HFFc6 (cell line): Measurements from ENCODE around the gene C10orf95. TPM values are rescaled to one million over a fixed set of nuclear protein-coding genes. Genes with fewer than 3 reads are reported as not detected.

ENCODE experiments used
- DNase-seq: peaks from one replicate; pipeline ENCODE4 v3.0.0-alpha.2; 2018
- H3K27ac Mint-ChIP-seq: 2 replicates; pipeline ENCODE4 v1.8.0; 2020; ENCODE audit warnings: mild to moderate bottlenecking, mixed read lengths
- H3K27me3 Mint-ChIP-seq: 2 replicates; pipeline ENCODE4 v1.8.0; 2021; ENCODE audit warnings: mild to moderate bottlenecking, moderate library complexity, mixed read lengths; ENCODE audit not compliant: insufficient read depth
- H3K36me3 Mint-ChIP-seq: 2 replicates; pipeline ENCODE4 v1.8.0; 2021; ENCODE audit warnings: low read depth, mixed read lengths
- H3K4me1 Mint-ChIP-seq: 2 replicates; pipeline ENCODE4 v1.8.0; 2020; ENCODE audit warnings: low read depth, mixed read lengths
- H3K4me3 Mint-ChIP-seq: 2 replicates; pipeline ENCODE4 v1.8.0; 2020; ENCODE audit warnings: mild to moderate bottlenecking, moderate library complexity, mixed read lengths
- H3K9me3 Mint-ChIP-seq: 2 replicates; pipeline ENCODE4 v1.8.0; 2020; ENCODE audit warnings: mild to moderate bottlenecking, mixed read lengths
- total RNA-seq, 6 experiments: library from RNA; stranded (reverse); fragmentation: NEBNext Ultra II Directional; extraction: Animal tissue kit (Norgen Biotek cat#: 25700); gene quantifications; 2 replicates in 1 of 6; 3 replicates in 5 of 6; pipeline ENCODE4 v1.2.3, GENCODE V29; 2021
- TF ChIP-seq, protein P1 (sequence below): fragments of 200-600 bp; sonication (generic); IDR thresholded peaks from 2 replicates; pipeline ENCODE4 v1.5.0; 2021; ENCODE audit warnings: antibody characterized with exemption, mild to moderate bottlenecking

Gene C10orf95
- total RNA-seq, 6 experiments from 2014 or later: 0.12 TPM; not detected in 5

DNA sequence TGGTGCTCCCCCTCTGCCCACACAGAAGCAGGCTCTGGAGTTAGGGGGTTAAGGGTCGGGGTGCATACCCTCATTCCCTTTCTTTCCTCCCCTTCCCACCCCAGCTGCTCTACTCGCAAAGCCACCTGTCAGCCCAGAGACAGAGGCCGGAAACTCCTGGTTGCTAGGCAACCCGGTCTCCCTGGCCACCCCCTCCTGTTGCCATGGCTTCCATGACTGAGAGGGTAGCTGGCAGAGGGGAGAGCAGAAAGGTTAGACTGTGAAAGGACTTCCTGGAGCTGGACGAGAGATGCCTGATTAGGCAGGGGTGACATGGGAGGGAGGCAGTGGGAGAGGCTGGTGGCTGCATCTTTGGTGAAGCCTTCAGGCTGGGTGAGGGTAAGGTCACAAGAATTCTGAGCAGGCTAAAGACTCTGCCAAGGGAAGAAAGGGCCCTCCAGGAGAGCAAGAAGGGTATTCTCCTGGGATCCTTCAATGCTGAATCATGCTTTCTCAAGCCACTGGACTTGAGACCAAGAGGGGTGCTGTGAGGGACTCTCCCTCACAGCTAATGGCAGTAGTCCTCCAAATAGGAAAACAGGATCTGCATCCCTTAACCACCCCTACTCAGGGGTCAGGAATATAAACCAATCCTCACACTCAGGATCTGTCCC lies 38.2 kb downstream of the C10orf95 start:
- peaks cover 7% of the 10 kb centered on the region; the same call in 1 of the 2 replicates for H3K36me3 Mint-ChIP-seq
- no peak for DNase-seq
- peaks cover 18% of the 10 kb centered on the region for H3K4me1 Mint-ChIP-seq
- TF ChIP-seq, protein P1, sequence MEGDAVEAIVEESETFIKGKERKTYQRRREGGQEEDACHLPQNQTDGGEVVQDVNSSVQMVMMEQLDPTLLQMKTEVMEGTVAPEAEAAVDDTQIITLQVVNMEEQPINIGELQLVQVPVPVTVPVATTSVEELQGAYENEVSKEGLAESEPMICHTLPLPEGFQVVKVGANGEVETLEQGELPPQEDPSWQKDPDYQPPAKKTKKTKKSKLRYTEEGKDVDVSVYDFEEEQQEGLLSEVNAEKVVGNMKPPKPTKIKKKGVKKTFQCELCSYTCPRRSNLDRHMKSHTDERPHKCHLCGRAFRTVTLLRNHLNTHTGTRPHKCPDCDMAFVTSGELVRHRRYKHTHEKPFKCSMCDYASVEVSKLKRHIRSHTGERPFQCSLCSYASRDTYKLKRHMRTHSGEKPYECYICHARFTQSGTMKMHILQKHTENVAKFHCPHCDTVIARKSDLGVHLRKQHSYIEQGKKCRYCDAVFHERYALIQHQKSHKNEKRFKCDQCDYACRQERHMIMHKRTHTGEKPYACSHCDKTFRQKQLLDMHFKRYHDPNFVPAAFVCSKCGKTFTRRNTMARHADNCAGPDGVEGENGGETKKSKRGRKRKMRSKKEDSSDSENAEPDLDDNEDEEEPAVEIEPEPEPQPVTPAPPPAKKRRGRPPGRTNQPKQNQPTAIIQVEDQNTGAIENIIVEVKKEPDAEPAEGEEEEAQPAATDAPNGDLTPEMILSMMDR: no peak
- no peak overlapping the region for H3K4me3 Mint-ChIP-seq
- H3K27ac Mint-ChIP-seq: no peak overlapping the region
- peaks cover 52% of the 10 kb centered on the region for H3K27me3 Mint-ChIP-seq
- no peaks in the 10 kb centered on the region for H3K9me3 Mint-ChIP-seq

DNA sequence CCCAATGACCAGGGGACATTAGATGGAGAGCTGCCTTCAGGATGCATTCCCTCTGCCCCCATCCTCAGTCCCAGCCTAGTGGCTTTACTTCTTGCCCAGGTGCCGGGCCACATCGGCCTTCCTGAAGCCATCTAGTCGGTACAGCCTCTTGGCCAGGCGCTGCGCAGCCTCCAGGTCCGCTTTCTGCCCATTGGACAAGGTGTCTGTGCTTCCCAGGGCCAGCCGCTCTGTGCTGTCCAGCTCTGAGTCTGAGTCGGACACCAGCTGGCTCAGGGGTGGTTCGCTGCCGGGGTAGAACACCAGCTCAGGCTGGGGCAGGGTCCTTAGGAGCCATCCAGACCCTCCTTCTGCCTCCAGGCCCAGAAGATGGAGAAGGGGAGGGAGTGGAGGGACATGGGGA lies 39.0 kb downstream of the C10orf95 start:
- H3K4me3 Mint-ChIP-seq: no peak overlapping the region
- H3K27me3 Mint-ChIP-seq: peaks cover 57% of the 10 kb centered on the region
- peaks cover 21% of the 10 kb centered on the region for H3K4me1 Mint-ChIP-seq
- no peak for DNase-seq
- no peak overlapping the region for H3K27ac Mint-ChIP-seq
- TF ChIP-seq, protein P1: no peak
- no peaks in the 10 kb centered on the region for H3K9me3 Mint-ChIP-seq
- H3K36me3 Mint-ChIP-seq: peaks cover 7% of the 10 kb centered on the region; the same call in 1 of the 2 replicates

DNA sequence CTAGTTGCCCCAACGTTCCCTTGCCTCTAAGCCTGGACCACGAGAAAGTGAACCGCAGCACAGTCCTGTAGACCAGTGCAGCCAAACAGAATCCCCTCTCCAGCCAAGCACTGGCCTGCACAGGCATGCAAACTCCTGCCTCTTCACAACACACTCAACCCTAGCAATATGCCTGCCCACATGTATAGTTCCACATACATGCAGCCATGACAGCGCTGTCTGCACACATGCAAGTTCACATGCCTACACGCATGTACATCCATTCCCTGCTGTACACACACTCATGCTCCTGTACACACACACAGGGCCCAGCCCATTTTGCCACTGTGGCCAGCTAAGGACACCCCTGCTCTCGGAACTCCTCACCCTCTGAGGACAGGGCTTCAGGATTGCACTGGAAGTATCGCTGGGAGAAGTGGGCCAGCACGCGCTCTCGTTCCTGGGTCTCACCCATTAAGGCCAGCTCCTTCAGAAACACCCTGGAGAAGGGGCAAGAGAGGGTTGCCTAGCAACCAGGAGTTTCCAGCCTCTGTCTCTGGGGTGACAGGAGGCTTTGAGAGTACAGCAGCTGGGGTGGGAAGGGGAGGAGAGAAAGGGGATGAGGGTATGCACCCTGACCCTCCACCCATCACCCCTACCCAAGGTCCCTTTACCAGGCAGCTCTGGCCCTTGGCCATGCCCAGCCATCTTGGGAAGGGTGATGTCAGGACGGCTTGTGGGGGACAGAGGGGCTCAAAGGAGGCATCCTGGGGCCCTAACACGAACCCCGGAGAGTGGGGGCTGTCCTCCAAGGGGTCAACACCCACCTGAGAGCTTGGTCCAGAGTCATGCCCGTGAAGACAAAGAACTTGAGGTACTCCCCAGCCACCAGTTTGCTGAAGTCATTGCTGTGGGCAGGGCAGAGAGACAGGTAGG lies 39.7 kb downstream of the C10orf95 start:
- H3K27ac Mint-ChIP-seq: no peak overlapping the region
- H3K4me1 Mint-ChIP-seq: peaks cover 21% of the 10 kb centered on the region
- no peaks in the 10 kb centered on the region for H3K9me3 Mint-ChIP-seq
- H3K4me3 Mint-ChIP-seq: no peak overlapping the region
- no peak for DNase-seq
- H3K27me3 Mint-ChIP-seq: peaks cover 63% of the 10 kb centered on the region
- TF ChIP-seq, protein P1: no peak
- peaks cover 7% of the 10 kb centered on the region; the same call in 1 of the 2 replicates for H3K36me3 Mint-ChIP-seq

DNA sequence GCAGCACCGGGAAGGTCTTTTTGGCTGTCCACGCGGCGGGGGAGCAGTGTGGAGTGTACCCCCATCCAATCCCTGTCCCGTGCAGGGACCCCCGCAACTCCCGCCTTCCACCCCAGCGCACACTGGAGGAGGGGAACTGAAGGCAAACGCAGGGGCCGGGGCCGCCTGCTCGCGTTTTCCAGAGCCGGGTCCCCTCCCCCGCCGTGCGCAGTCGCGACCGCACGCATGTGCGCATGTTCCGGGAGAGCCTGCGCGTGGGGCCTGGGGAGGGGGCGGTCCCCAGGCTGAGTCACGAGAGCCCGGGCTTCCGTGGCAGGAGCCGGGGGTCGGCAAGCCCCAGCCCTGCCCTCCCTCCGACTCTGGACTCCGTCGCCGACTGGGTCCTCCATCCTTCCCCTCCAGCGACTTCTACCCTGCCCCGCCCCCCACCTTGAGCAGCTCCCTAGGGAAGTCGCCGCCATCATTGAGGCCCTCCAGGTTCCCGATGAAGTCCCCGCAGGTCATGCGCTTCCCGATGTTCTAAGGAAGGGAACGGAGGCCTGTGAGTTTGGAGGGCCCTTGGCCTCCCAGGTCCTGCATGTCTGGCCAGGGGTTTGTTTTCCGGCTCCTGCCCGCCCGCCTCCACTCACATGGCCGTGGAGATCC lies 40.8 kb downstream of the C10orf95 start:
- no peak for DNase-seq
- H3K9me3 Mint-ChIP-seq: no peaks in the 10 kb centered on the region
- H3K4me1 Mint-ChIP-seq: peaks cover 21% of the 10 kb centered on the region
- peak overlapping the region; percentile 47; the same call in 1 of the 2 replicates for H3K4me3 Mint-ChIP-seq
- H3K27ac Mint-ChIP-seq: no peak overlapping the region
- H3K36me3 Mint-ChIP-seq: peaks cover 7% of the 10 kb centered on the region; the same call in 1 of the 2 replicates
- peaks cover 61% of the 10 kb centered on the region for H3K27me3 Mint-ChIP-seq
- TF ChIP-seq, protein P1: no peak

DNA sequence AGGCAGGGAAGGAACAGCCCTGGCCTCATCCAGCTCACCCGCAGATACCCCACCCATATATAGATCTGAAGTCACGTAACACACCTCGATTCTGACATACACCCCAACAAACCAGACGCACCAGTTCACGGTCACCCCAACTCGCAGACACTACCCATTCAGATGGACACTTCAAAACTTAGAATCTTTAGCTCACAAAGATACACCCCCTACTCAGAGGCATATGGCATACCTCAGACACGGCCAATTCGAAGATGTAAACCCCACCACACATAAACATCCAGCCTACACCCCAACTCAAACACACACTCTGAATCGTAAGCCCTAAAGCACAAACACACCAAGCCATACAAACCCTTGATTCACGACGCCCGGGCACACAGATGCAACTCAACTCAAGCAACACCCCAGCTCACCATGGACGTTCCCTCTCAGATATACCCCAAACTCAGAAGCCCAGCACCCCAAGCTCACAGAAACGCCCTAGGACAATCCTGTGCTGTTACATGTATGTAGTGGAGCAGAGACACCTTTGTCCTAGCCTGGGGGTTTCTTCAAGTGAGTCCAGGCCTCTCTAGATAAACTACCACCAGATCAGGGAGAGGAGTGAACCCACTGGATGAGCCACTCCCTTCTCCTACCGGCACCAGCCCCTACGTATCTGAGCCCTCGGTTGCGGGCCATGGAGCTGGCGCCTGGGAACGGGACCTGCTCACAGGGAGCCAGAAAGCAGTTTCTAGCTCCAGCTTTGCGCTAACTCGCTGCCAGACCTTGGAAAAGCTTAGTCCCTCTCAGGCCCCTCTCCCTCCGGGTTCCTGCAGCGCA lies 41.5 kb downstream of the C10orf95 start:
- H3K4me1 Mint-ChIP-seq: peaks cover 21% of the 10 kb centered on the region

More for the DNA sequence above, 41.5 kb downstream of the C10orf95 start:
- Mint-ChIP-seq H3K27ac (no peak overlapping the region), H3K36me3 (peaks cover 7% of the 10 kb centered on the region; the same call in 1 of the 2 replicates), H3K27me3 (peaks cover 59% of the 10 kb centered on the region), H3K4me3 (peak overlapping the region; percentile 47), H3K9me3 (no peaks in the 10 kb centered on the region)
- DNase-seq: no peak
- TF ChIP-seq, protein P1: no peak
